ENCODE data around the gene NELFA.

The NELFA gene

DNA sequence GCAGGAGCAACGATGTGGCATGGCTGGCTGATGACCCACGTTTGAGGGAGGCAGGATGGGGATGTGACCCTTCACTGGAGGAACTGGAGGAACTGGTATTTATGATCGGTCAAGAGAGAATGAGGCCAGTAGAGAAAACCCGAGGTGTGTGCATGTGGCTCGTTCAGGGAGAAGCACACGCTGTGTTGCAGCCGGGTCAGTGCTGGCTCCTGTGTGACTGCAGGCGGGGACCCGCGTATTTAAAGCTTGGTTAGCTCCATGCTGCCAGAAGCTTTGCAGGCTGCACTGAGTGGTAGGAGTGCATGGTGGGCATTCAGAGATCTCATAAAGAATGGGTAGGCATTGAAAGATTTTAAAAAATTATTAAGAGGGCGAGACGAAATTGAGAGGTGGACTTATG, 52.1 kb downstream of the NELFA start:
- DNase-seq = no peak
- intact Hi-C loops (cut with DNase I) = no loop called here

GRCh38 chr4:1953335-1953734, 55.4 kb downstream of the NELFA start:
- no peak for DNase-seq
- intact Hi-C loops (cut with DNase I) = no loop called here

- peak in 1 of 42 donors; percentile 29 for DNase-seq
- intact Hi-C loops (cut with DNase I) = no loop called here
Measured at GRCh38 chr4:1952719-1953118, 56.1 kb downstream of the NELFA start.

DNA sequence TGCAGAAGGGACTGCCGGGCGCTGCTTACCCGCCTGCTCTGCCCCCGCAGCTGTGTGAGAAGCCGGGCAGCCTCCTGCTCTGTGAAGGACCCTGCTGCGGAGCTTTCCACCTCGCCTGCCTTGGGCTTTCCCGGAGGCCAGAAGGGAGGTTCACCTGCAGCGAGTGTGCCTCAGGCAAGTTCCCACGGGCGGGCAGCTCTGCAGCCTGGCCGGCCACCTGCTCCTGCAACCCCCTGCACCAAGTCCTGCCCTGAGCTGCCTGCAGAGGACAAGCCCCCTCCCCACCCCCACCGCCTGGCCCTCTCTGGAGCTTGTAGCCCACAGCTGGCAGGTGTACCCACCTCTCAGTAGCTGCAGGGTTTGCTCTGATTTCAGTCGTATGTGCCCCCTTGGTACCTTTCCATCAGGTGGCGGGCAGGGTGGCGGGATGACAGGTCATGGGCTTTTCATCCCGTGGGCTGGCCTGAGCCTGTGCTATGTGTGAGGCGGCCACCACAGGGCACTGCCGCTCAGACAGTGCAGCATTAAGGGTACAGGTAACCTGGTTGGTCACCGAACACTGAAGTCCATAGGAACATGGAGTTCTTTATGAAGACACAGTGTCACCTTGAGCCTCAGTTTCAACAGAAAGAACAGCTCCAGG, 56.6 kb downstream of the NELFA start:
- intact Hi-C loops (cut with DNase I) = no loop called here
- peak in 1 of 42 donors; percentile 31 for DNase-seq

- intact Hi-C loops (cut with DNase I) = no loop called here
- DNase-seq = no peak
Measured at GRCh38 chr4:1950369-1950768, 58.4 kb downstream of the NELFA start.

- DNase-seq = no peak
- intact Hi-C loops (cut with DNase I) = no loop called here
Measured at GRCh38 chr4:1948892-1949436, 59.8 kb downstream of the NELFA start.

- DNase-seq = peak in 41 of 42 donors; percentile 17 to 88 (median 60)
- intact Hi-C loops (cut with DNase I) = no loop called here
Measured at GRCh38 chr4:1948232-1948631, 60.5 kb downstream of the NELFA start.

DNA sequence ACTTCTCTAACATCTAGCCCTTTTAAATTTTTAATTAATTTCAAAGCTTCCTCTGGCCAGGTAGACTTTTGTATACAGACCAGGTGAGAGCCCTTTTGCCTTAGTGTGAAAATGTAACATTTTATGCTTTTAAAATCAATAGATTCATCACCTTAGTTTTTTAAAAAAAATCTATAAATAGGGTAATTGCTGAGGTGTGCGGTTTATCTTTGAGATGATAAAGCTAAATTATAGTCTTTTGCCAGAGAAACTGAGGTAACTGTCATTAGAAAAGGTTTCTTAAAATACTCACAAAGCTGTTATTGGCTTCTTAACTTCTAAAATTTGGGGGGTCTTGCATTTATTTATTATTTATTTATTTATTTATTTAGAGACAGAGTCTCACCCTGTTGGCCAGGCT, 62.9 kb downstream of the NELFA start:
- intact Hi-C loops (cut with DNase I) = no loop called here

GRCh38 chr4:1945124-1945895, 63.5 kb downstream of the NELFA start:
- intact Hi-C loops (cut with DNase I) = no loop called here
- DNase-seq = peak in 11 of 42 donors; percentile 7 to 49 (median 29)

More for the DNA sequence above, 62.9 kb downstream of the NELFA start:
- DNase-seq = no peak

GRCh38 chr4:1943928-1944327, 64.8 kb downstream of the NELFA start:
- DNase-seq = no peak
- intact Hi-C loops (cut with DNase I) = no loop called here

GRCh38 chr4:1940566-1940965, 68.2 kb downstream of the NELFA start:
- no peak for DNase-seq
- intact Hi-C loops (cut with DNase I) = no loop called here

GRCh38 chr4:1939664-1940509, 68.9 kb downstream of the NELFA start:
- no peak for DNase-seq
- intact Hi-C loops (cut with DNase I) = no loop called here

DNA sequence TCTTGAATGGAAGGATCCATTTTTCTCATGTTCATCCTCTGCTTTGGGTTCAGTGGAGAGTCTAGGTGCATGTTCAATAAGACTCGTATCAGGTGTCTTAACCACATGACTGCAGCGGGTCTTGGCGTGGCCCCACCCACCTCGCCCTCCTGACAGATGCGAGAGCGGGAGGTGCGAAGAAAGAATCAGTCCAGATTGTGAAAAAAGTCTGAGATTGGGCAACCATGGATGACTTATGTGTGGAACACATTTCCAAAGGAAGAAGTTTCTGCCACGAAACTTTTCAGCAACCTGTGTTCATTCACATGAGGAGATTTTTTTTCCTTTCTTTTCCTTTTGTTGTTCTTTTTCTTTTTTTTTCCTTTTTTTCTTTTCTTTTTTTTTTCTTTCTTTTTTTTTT, 70.7 kb downstream of the NELFA start:
- intact Hi-C loops (cut with DNase I) = no loop called here

GRCh38 chr4:1937550-1937949, 71.2 kb downstream of the NELFA start:
- no peak for DNase-seq
- intact Hi-C loops (cut with DNase I) = no loop called here

More for the DNA sequence above, 70.7 kb downstream of the NELFA start:
- no peak for DNase-seq

DNA sequence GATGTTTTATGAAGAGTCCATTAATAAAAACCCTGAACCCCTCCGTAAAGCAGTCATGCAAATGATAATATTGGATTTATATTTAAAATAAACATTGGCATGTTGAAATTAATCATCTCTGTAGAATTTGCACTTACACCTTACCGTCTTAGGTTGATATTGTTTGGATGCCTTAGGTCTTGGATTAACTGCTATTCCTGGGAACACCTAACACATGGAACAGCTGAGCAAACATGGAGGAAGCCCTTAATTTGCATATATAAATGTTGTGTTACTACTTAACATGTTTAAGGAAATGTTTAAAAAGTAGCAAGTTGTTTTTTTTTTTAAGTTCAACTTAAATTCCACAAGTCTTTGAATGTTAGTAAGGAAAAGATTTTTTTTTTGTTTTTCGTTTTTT, 75.1 kb downstream of the NELFA start:
- DNase-seq = no peak
- intact Hi-C loops (cut with DNase I) = no loop called here

DNA sequence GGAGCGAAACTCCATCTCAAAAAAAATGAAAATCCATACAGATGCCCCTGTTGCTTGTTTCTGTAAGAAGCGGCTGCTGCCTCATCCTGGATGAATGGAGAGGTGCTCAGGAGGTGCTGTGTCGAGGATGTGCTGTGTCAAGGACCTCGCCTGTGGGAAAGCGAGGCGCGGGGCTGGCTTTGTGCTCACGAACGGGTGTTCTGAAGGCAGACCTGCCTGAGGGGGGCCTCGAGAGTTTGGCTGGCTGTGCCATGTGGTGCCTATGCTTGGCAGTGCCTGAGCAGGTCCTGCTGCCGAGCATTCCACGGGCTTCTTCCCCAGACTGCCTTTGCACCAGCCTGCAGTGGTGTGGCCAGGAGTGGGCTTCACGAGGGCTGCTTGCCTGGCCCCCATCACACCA, 76.0 kb downstream of the NELFA start:
- intact Hi-C loops (cut with DNase I) = no loop called here
- no peak for DNase-seq

Data from head of caudate nucleus (tissue), 42 donors.